Measurements from ENCODE around the gene KRTAP4-16. TPM values are rescaled to one million over a fixed set of nuclear protein-coding genes. Genes with fewer than 3 reads are reported as not detected.

KRTAP4-16 gene
- total RNA-seq (ENCODE audit: low replicate concordance), result not detected in 2 replicates

DNA sequence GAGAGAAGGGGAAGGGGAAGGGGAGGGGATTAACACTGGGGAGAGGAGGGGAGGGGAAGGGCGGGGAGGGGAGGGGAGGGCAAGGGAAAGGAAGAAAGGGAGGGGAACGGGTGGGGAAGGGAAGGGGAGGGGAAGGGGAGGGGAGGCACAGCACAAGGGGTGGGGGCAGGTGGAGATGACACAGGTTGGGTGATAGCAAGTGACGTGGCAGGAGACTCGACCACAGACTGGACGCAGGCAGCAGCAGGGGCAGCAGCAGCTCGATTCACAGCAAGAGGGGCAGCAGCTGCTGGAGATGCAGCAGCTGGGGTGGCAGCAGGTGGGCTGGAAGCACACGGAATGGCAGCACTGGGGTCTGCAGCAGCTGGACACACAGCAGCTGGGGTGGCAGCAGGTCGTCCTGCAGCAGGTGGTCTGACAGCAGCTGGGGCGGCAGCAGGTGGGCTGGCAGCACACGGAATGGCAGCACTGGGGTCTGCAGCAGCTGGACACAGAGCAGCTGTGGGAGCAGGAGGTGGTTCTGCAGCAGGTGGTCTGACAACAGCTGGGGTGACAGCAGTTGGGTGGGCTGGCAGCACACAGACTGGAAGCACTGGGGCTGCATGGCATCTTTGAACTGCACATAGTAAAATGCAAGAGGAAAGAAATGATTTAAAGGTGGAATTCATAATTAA, at the start of gene KRTAP4-16:
KRTAP4-16 (minus strand) TSS at position 624 of the 674 bp plus-strand sequence; CDS start at position 624, 0 bp downstream.
- Histone ChIP-seq H3K79me2 (ENCODE audit: low read depth) (no peaks in the 10 kb centered on the region), H2AFZ (replicated peaks) (no peak within 1 kb of the TSS), H3K27me3 (no peaks in the 10 kb centered on the region), H3K4me2 (no peak within 1 kb of the TSS), H3F3A (ENCODE audit: low read depth) (peaks cover 2% of the 10 kb centered on the region), H3K27ac (no peak within 1 kb of the TSS), H3K9me3 (ENCODE audit: low read depth) (no peaks in the 10 kb centered on the region), H4K20me1 (ENCODE audit: low read depth) (no peaks in the 10 kb centered on the region), H3K36me3 (no peaks in the 10 kb centered on the region), H3K9ac (no peak within 1 kb of the TSS), H3K4me1 (no peaks in the 10 kb centered on the region), H3K4me3 (no peak within 1 kb of the TSS)
- Mint-ChIP-seq H3K4me3 (no peak within 1 kb of the TSS), H3K27ac (no peak within 1 kb of the TSS), H3K4me1 (no peaks in the 10 kb centered on the region), H3K9me3 (no peaks in the 10 kb centered on the region), H3K36me3 (no peaks in the 10 kb centered on the region), H3K27me3 (ENCODE audit: insufficient read depth, low read depth) (no peaks in the 10 kb centered on the region)
- peak; percentile 13 for DNase-seq (ENCODE audit: low spot score)
- TF ChIP-seq EZH2 (IDR thresholded peaks at IDR 0.05), result no peak
- no peak for TF ChIP-seq CTCF (IDR thresholded peaks at IDR 0.05)
- TF ChIP-seq EZH2phosphoT487 (IDR thresholded peaks at IDR 0.05), result no peak

DNA sequence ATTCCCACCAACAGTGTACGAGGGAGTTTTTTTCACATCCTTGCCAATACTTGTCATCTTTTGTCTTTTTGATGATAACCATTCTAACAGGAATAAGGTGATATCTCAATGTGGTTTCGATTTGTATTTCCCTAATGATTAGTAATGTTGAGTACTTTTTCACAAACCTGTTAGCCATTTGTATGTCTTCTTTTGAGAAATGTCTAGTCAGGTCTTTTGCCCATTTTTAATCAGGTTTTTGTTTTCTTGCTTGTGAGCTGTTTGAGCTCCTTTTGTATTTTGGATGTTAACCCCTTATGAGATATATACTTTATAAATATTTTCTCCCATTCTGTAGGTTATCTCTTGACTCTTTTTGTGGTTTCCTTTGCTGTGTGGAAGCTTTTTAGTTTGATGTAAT, 49.5 kb upstream of the KRTAP4-16 start:
- Mint-ChIP-seq H3K27me3 (ENCODE audit: insufficient read depth, low read depth) (peaks cover 2% of the 10 kb centered on the region), H3K27ac (no peak overlapping the region), H3K4me1 (no peaks in the 10 kb centered on the region), H3K9me3 (no peaks in the 10 kb centered on the region), H3K36me3 (no peaks in the 10 kb centered on the region), H3K4me3 (no peak overlapping the region)
- Histone ChIP-seq H3K4me3 (no peak overlapping the region), H3K4me2 (no peak overlapping the region), H2AFZ (replicated peaks) (no peak overlapping the region), H4K20me1 (ENCODE audit: low read depth) (no peaks in the 10 kb centered on the region), H3K79me2 (ENCODE audit: low read depth) (no peaks in the 10 kb centered on the region), H3K27me3 (no peaks in the 10 kb centered on the region), H3K36me3 (no peaks in the 10 kb centered on the region), H3F3A (ENCODE audit: low read depth) (no peaks in the 10 kb centered on the region), H3K9ac (no peak overlapping the region), H3K9me3 (ENCODE audit: low read depth) (no peaks in the 10 kb centered on the region), H3K27ac (no peak overlapping the region), H3K4me1 (no peaks in the 10 kb centered on the region)
- TF ChIP-seq CTCF (IDR thresholded peaks at IDR 0.05), result no peak
- no peak for TF ChIP-seq EZH2 (IDR thresholded peaks at IDR 0.05)
- no peak for TF ChIP-seq EZH2phosphoT487 (IDR thresholded peaks at IDR 0.05)
- no peak for DNase-seq (ENCODE audit: low spot score)

DNA sequence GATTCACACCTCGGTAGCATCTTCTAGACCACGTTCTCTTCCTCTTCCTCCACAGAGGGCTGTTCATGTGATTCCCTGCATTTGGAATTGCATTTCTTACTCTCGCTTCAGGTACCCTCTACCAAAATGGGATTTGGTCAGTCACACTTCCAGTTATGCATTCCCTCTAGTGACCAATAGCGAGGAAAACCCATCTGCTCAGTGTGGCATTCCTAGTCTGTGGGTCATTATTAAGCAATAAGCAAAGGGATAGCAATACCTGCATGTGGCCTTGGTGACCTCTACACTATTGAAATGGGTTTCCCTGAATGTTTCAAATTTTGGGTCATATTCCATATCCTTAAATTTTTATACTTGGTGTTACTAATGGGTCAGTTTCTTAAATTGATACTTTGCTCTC, 48.0 kb upstream of the KRTAP4-16 start:
- Histone ChIP-seq H3K9me3 (ENCODE audit: low read depth) (no peaks in the 10 kb centered on the region), H3K4me2 (no peak overlapping the region), H3K4me3 (no peak overlapping the region), H3K27ac (no peak overlapping the region), H4K20me1 (ENCODE audit: low read depth) (no peaks in the 10 kb centered on the region), H3K27me3 (no peaks in the 10 kb centered on the region), H3K36me3 (no peaks in the 10 kb centered on the region), H3K4me1 (no peaks in the 10 kb centered on the region), H3F3A (ENCODE audit: low read depth) (no peaks in the 10 kb centered on the region), H2AFZ (replicated peaks) (no peak overlapping the region), H3K79me2 (ENCODE audit: low read depth) (no peaks in the 10 kb centered on the region), H3K9ac (no peak overlapping the region)
- Mint-ChIP-seq H3K9me3 (no peaks in the 10 kb centered on the region), H3K4me1 (no peaks in the 10 kb centered on the region), H3K4me3 (no peak overlapping the region), H3K36me3 (no peaks in the 10 kb centered on the region), H3K27me3 (ENCODE audit: insufficient read depth, low read depth) (peaks cover 2% of the 10 kb centered on the region), H3K27ac (no peak overlapping the region)
- no peak for TF ChIP-seq EZH2 (IDR thresholded peaks at IDR 0.05)
- no peak for TF ChIP-seq EZH2phosphoT487 (IDR thresholded peaks at IDR 0.05)
- no peak for TF ChIP-seq CTCF (IDR thresholded peaks at IDR 0.05)
- DNase-seq (ENCODE audit: low spot score), result no peak
